Retinal pigment epithelial cell (primary cell): ENCODE measurements around the gene ZNF830.

ENCODE experiments used
- DNase-seq: peaks from one replicate; pipeline ENCODE4 v3.0.0-alpha.2; 2010; ENCODE audit warnings: low read depth
- H3K4me3 ChIP-seq: 2 replicates; pipeline ENCODE4 v1.5.1; 2011; ENCODE audit warnings: mild to moderate bottlenecking, low read length, control low read depth, moderate library complexity
- CTCF ChIP-seq: conservative IDR thresholded peaks from 2 replicates; pipeline ENCODE4 v1.5.1; 2011; ENCODE audit warnings: low read depth, low read length, control low read depth, inconsistent platforms

The ZNF830 gene

GRCh38 chr17:34958438-34958837 lies 2.9 kb upstream of the ZNF830 start:
- DNase-seq, result no peak
- H3K4me3 ChIP-seq, result no peak overlapping the region
- no peak for TF ChIP-seq CTCF

- no peak for DNase-seq
- no peak overlapping the region for H3K4me3 ChIP-seq
Measured at GRCh38 chr17:34974179-34974578, 12.8 kb downstream of the ZNF830 start.

DNA sequence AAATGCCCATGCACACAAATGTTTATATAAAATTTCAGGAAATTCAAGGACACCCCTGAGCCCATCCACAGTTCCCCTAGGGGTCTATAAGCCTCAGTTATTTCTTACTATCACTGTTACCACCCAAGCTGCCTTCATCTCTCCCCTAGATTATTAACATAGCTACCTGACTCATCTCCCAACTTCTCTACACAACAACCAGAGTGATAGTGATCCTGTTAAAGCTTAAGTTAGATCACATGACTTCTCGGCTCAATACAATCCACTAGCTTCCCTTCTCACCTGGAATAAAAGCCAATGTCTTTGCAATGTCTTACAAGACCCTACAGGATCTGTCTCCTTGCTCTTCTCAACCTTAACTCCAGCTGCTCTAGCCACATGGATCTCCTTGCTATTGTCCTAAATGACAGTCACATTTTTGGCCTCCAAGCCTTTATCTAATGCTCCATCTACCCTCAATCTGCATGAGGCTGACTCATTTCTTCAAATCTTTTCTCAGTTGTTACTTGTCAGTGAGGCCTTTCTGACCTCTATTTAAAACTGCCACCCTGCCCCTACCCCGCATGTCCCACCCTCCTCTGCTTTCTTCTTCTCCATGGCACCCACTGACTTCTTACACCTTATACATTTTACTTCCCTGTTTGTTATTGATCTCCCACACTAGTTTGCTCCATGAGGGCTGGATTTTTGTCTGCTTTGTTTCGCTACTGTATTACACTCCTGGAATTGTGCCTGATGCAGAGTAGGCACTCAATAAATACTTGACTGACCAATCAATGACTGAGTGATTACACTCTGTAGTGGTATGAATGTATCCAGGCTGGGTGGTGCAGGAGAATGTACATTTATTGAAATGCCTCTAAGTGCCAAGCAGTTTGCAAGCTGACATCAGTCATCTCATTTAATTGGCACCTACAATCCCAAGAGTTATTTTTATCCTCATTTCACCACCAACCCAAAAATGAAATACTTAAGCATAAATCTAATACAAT lies 13.8 kb downstream of the ZNF830 start:
- no peak for TF ChIP-seq CTCF
- no peak for DNase-seq
- no peak overlapping the region for H3K4me3 ChIP-seq

More at GRCh38 chr17:34974179-34974578, 12.8 kb downstream of the ZNF830 start:
- no peak for TF ChIP-seq CTCF

DNA sequence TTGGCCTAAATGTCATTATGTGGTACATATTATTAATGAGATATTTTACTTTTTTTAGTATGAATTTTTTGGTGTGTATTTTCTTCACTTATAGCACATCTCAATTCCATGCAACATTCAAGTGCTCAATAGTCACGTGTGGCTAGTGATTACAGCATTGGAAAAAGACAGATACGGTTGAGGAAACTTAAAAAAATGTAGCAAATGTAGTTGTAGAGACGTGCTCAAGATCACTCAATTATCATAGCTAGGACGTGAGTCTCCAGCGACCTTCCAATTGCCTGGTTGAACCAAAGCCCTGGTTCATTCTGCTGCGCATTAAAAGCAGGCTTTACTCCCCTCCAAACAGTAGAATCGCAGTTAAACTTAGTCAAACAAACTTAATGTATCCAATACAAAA lies 17.8 kb downstream of the ZNF830 start:
- no peak for TF ChIP-seq CTCF
- DNase-seq, result no peak
- H3K4me3 ChIP-seq, result no peak overlapping the region

GRCh38 chr17:34979650-34980352 lies 18.5 kb downstream of the ZNF830 start:
- DNase-seq, result no peak
- H3K4me3 ChIP-seq, result peak overlapping the region; percentile 73
- no peak for TF ChIP-seq CTCF

GRCh38 chr17:34980353-34980680 lies 19.0 kb downstream of the ZNF830 start, which contains the start of gene LIG3:
LIG3 (plus strand) TSS chr17:34980512; CDS start chr17:34983006, 2,494 bp downstream.
- TF ChIP-seq CTCF, result no peak
- peak; percentile 74 for DNase-seq
- peak within 1 kb of the TSS; percentile 73 for H3K4me3 ChIP-seq
